Activated CD4-positive, alpha-beta T cell treated with anti-CD3 and anti-CD28 coated beads for 36 hours (primary cell): ENCODE measurements around the gene CCDC158. TPM values are rescaled to one million over a fixed set of nuclear protein-coding genes. Genes with fewer than 3 reads are reported as not detected.

ENCODE experiments used
- ATAC-seq: fragments of 200-7000 bp; cut with Tn5 transposase; one replicate; pipeline ENCODE4 v1.10.0; 2021; ENCODE audit warnings: mild to moderate bottlenecking, moderate library complexity
- CTCF ChIA-PET: fragments of 350-600 bp; sonication (Branson Sonifier 250); formaldehyde crosslinking; loops from one replicate; lab custom pipeline; 2021; ENCODE audit warnings: antibody characterized with exemption; lab: Charles Lee
- POLR2A ChIA-PET: fragments of 350-600 bp; sonication (Branson Sonifier 250); formaldehyde crosslinking; loops from one replicate; lab custom pipeline; 2021; ENCODE audit warnings: antibody characterized with exemption, inconsistent platforms; lab: Charles Lee
- DNase-seq: peaks from one replicate; pipeline ENCODE4 v3.0.0-alpha.2; 2020
- H3K27ac Mint-ChIP-seq: one replicate; pipeline ENCODE4 v1.8.0; 2021; ENCODE audit warnings: mixed read lengths
- H3K27me3 Mint-ChIP-seq: one replicate; pipeline ENCODE4 v1.8.0; 2021; ENCODE audit warnings: mixed read lengths
- H3K36me3 Mint-ChIP-seq: one replicate; pipeline ENCODE4 v1.8.0; 2021; ENCODE audit warnings: low read depth, mixed read lengths
- H3K4me1 Mint-ChIP-seq: one replicate; pipeline ENCODE4 v1.8.0; 2021; ENCODE audit warnings: mixed read lengths
- H3K4me3 Mint-ChIP-seq: one replicate; pipeline ENCODE4 v1.8.0; 2021; ENCODE audit warnings: mild to moderate bottlenecking, moderate library complexity, mixed read lengths
- H3K9me3 Mint-ChIP-seq: one replicate; pipeline ENCODE4 v1.8.0; 2021; ENCODE audit warnings: low read depth, mixed read lengths
- intact Hi-C, 2 experiments: fragments of 100-400 bp; cut with DNase I in 1 of 2; cut with micrococcal nuclease in 1 of 2; formaldehyde crosslinking; loops; one replicate each; pipeline versions ENCODE4 v1.14.2 to v1.15.1; 2022 to 2024; cut with DNase I, micrococcal nuclease
- total RNA-seq, 2 experiments: library from RNA; stranded (reverse); gene quantifications; one replicate each; pipeline ENCODE4 v1.2.3, GENCODE V29; 2021

The CCDC158 gene
- total RNA-seq, 2 experiments from 2014 or later: not detected

GRCh38 chr4:76448211-76448610, 27.3 kb upstream of the CCDC158 start:
- no peak for DNase-seq
- Mint-ChIP-seq H3K4me3 (no peak overlapping the region), H3K9me3 (no peaks in the 10 kb centered on the region), H3K27me3 (peaks cover 9% of the 10 kb centered on the region), H3K36me3 (no peaks in the 10 kb centered on the region), H3K4me1 (no peaks in the 10 kb centered on the region), H3K27ac (no peak overlapping the region)
- no peak for ATAC-seq
- ChIA-PET POLR2A (no interaction called here), CTCF (no interaction called here)
- intact Hi-C loops: no loop called here

- no peaks in the 10 kb centered on the region for H3K9me3 Mint-ChIP-seq
- DNase-seq (no peak), ATAC-seq (no peak)
- no peak overlapping the region for H3K27ac Mint-ChIP-seq
- no peaks in the 10 kb centered on the region for H3K36me3 Mint-ChIP-seq
- H3K4me3 Mint-ChIP-seq: no peak overlapping the region
- ChIA-PET CTCF (no interaction called here), POLR2A (no interaction called here)
- H3K27me3 Mint-ChIP-seq: peaks cover 9% of the 10 kb centered on the region
- intact Hi-C loops: no loop called here
- no peaks in the 10 kb centered on the region for H3K4me1 Mint-ChIP-seq
Observed at GRCh38 chr4:76447393-76447851, 26.5 kb upstream of the CCDC158 start.

GRCh38 chr4:76445911-76446310, 25.0 kb upstream of the CCDC158 start:
- Mint-ChIP-seq H3K4me3 (no peak overlapping the region), H3K27ac (no peak overlapping the region), H3K36me3 (no peaks in the 10 kb centered on the region), H3K4me1 (no peaks in the 10 kb centered on the region), H3K9me3 (no peaks in the 10 kb centered on the region), H3K27me3 (peaks cover 9% of the 10 kb centered on the region)
- intact Hi-C loops: no loop called here
- POLR2A ChIA-PET: no interaction called here
- CTCF ChIA-PET: no interaction called here
- no peak for ATAC-seq
- DNase-seq: no peak

- H3K4me3 Mint-ChIP-seq: no peak overlapping the region
- H3K27me3 Mint-ChIP-seq: peaks cover 13% of the 10 kb centered on the region
- ATAC-seq (no peak), DNase-seq (no peak)
- POLR2A ChIA-PET: no interaction called here
- no peak overlapping the region for H3K27ac Mint-ChIP-seq
- intact Hi-C loops: no loop called here
- peaks cover 2% of the 10 kb centered on the region for H3K9me3 Mint-ChIP-seq
- no peaks in the 10 kb centered on the region for H3K4me1 Mint-ChIP-seq
- no peaks in the 10 kb centered on the region for H3K36me3 Mint-ChIP-seq
- CTCF ChIA-PET: interaction anchor here (0.7 to 1.0 kb wide), 2 partner anchors 9 to 32 kb away, joined by 3 read pairs; no protein-coding TSS in a partner anchor
Observed at GRCh38 chr4:76443376-76443775, 22.4 kb upstream of the CCDC158 start.

GRCh38 chr4:76442807-76443206, 21.9 kb upstream of the CCDC158 start:
- H3K4me1 Mint-ChIP-seq: no peaks in the 10 kb centered on the region
- H3K27ac Mint-ChIP-seq: no peak overlapping the region
- H3K4me3 Mint-ChIP-seq: no peak overlapping the region
- H3K36me3 Mint-ChIP-seq: no peaks in the 10 kb centered on the region
- ChIA-PET POLR2A (no interaction called here), CTCF (interaction anchor here (0.9 kb wide), 1 partner anchor 62 kb away, joined by 3 read pairs; no protein-coding TSS in a partner anchor)
- peaks cover 2% of the 10 kb centered on the region for H3K9me3 Mint-ChIP-seq
- DNase-seq (no peak), ATAC-seq (no peak)
- intact Hi-C loops: no loop called here
- H3K27me3 Mint-ChIP-seq: peaks cover 15% of the 10 kb centered on the region

GRCh38 chr4:76441881-76442280, 20.9 kb upstream of the CCDC158 start:
- Mint-ChIP-seq H3K27me3 (peaks cover 19% of the 10 kb centered on the region), H3K4me3 (no peak overlapping the region), H3K4me1 (no peaks in the 10 kb centered on the region), H3K9me3 (peaks cover 2% of the 10 kb centered on the region), H3K36me3 (no peaks in the 10 kb centered on the region), H3K27ac (no peak overlapping the region)
- ChIA-PET POLR2A (no interaction called here), CTCF (interaction anchor here (1.0 kb wide), 1 partner anchor 62 kb away, joined by 3 read pairs; no protein-coding TSS in a partner anchor)
- no peak for ATAC-seq
- intact Hi-C loops: no loop called here
- no peak for DNase-seq

GRCh38 chr4:76439491-76439890, 18.6 kb upstream of the CCDC158 start:
- DNase-seq (no peak), ATAC-seq (no peak)
- ChIA-PET CTCF (interaction anchor here (0.6 to 1.0 kb wide), 3 partner anchors 8 to 990 kb away, joined by 3 to 4 read pairs (median 4); no protein-coding TSS in a partner anchor), POLR2A (no interaction called here)
- intact Hi-C loops: loop anchor here in 1 of 2 experiments (10.0 kb wide), 1 partner anchor 315 kb away; no protein-coding TSS in a partner anchor
- Mint-ChIP-seq H3K4me3 (no peak overlapping the region), H3K4me1 (no peaks in the 10 kb centered on the region), H3K27ac (no peak overlapping the region), H3K27me3 (peaks cover 31% of the 10 kb centered on the region), H3K9me3 (peaks cover 2% of the 10 kb centered on the region), H3K36me3 (no peaks in the 10 kb centered on the region)

GRCh38 chr4:76435528-76436319, 14.8 kb upstream of the CCDC158 start:
- no peaks in the 10 kb centered on the region for H3K36me3 Mint-ChIP-seq
- DNase-seq (no peak), ATAC-seq (no peak)
- H3K27ac Mint-ChIP-seq: no peak overlapping the region
- intact Hi-C loops: loop anchor here in 1 of 2 experiments (10.0 kb wide), 1 partner anchor 319 kb away; no protein-coding TSS in a partner anchor
- peaks cover 34% of the 10 kb centered on the region for H3K27me3 Mint-ChIP-seq
- ChIA-PET CTCF (interaction anchor here (0.9 kb wide), 1 partner anchor 61 kb away, joined by 3 read pairs; no protein-coding TSS in a partner anchor), POLR2A (interaction anchor here (0.6 to 0.7 kb wide), 2 partner anchors 60 to 330 kb away, joined by 3 read pairs; no protein-coding TSS in a partner anchor)
- H3K4me1 Mint-ChIP-seq: no peaks in the 10 kb centered on the region
- peaks cover 2% of the 10 kb centered on the region for H3K9me3 Mint-ChIP-seq
- H3K4me3 Mint-ChIP-seq: no peak overlapping the region

GRCh38 chr4:76434901-76435527, 14.1 kb upstream of the CCDC158 start, which contains the start of gene SHROOM3:
TSS of gene SHROOM3 (plus strand) at chr4:76435229. CDS start at chr4:76436053, 824 bp downstream.
- POLR2A ChIA-PET: interaction anchor here (0.6 kb wide), 1 partner anchor 330 kb away, joined by 3 read pairs; no protein-coding TSS in a partner anchor
- ATAC-seq: no peak

GRCh38 chr4:76430519-76431388, 9.8 kb upstream of the CCDC158 start:
- H3K27me3 Mint-ChIP-seq: peaks cover 20% of the 10 kb centered on the region
- DNase-seq (peak; percentile 6), ATAC-seq (peak; percentile 49)
- H3K9me3 Mint-ChIP-seq: no peaks in the 10 kb centered on the region
- ChIA-PET POLR2A (no interaction called here), CTCF (interaction anchor here (0.6 to 2.8 kb wide), 19 partner anchors 9 to 927 kb away, joined by 3 to 26 read pairs (median 4); no protein-coding TSS in a partner anchor)
- H3K36me3 Mint-ChIP-seq: no peaks in the 10 kb centered on the region
- no peaks in the 10 kb centered on the region for H3K4me1 Mint-ChIP-seq
- no peak overlapping the region for H3K4me3 Mint-ChIP-seq
- intact Hi-C loops: loop anchor here (1.0 to 10.0 kb wide), 5 partner anchors 75 to 772 kb away; no protein-coding TSS in a partner anchor
- H3K27ac Mint-ChIP-seq: no peak overlapping the region

More at GRCh38 chr4:76434901-76435527, 14.1 kb upstream of the CCDC158 start, which contains the start of gene SHROOM3:
- intact Hi-C loops: loop anchor here (5.0 to 10.0 kb wide), 3 partner anchors 320 to 607 kb away; no protein-coding TSS in a partner anchor
- DNase-seq: no peak
- Mint-ChIP-seq H3K4me3 (no peak within 1 kb of the TSS), H3K27me3 (peaks cover 31% of the 10 kb centered on the region), H3K4me1 (no peaks in the 10 kb centered on the region), H3K27ac (no peak within 1 kb of the TSS), H3K36me3 (no peaks in the 10 kb centered on the region), H3K9me3 (peaks cover 2% of the 10 kb centered on the region)
- CTCF ChIA-PET: interaction anchor here (0.9 kb wide), 1 partner anchor 62 kb away, joined by 3 read pairs; no protein-coding TSS in a partner anchor
